IPS-NIHi7 (cell line): ENCODE data around the gene FAM81A.
"Not testable (repeated sequence)": the region's sequence is repeated elsewhere in the genome, so short reads cannot be mapped to it uniquely, and the experiment has no call there.

ENCODE experiments used
- DNase-seq: peaks from one replicate; pipeline ENCODE4 v3.0.0; 2012; ENCODE audit warnings: mixed read lengths; ENCODE audit errors: extremely low spot score

Gene FAM81A

DNA sequence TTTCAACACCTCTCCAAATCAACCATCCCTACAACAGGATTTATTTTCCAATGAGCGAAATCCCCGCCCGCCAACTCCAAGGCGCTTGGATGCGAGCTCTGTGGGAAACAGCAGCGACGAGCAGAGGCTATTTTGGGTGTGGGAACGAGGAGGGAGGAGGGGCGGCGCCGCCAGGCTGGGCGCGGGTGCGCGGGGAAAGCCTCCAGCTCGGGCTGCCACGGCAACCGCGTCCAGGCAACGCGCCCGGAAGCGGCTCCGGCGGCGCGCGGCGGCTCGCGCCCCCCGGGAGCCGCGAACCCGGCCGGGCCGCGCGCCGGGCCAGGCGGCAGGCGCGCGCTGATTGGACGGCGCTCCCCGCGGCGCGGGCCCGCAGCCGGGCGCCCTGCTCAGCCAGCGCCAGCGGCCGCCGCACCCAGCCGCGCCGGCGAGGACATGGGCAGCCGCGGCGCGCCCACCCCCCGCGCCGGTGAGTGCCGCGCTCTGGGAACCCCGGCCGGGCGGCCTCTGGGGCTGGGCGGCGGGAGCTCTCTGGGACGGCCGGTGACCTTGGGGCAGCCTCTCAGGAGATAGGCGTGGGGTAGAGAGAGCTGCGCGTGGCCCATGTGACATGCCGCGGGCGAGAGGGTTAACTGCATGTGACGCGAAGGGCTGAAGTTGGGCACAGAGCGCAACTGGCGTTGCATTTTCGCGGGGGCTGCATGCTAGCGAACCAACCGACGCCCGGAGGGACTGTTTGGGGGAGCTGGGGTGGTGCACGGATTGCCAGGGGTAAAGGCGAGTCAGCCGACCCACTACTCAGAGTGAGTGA, at the start of gene FAM81A:
TSS of gene FAM81A (plus strand) at position 370 of the 808 bp plus-strand sequence. CDS start 20,441 bp downstream, outside the sequence.
- peak; percentile 96 for DNase-seq

DNA sequence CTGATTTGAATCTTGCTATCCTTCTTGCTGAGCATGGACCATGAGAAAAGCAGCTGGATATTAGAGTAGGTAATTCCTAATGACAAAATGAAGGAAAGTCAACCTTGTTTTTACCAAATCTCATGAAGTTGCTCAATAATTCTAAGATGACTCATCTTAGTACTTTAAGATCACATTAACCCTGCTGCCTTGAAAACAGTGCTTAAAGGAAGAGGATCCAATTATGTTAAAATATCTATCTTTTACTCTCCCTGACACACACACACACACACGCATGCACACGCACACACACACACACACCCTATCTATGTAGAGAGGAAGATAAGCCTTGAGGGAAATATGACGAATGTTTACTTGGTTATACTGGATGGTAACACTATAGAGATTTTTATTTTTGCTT, 49.3 kb upstream of the FAM81A start:
- DNase-seq: no peak

DNA sequence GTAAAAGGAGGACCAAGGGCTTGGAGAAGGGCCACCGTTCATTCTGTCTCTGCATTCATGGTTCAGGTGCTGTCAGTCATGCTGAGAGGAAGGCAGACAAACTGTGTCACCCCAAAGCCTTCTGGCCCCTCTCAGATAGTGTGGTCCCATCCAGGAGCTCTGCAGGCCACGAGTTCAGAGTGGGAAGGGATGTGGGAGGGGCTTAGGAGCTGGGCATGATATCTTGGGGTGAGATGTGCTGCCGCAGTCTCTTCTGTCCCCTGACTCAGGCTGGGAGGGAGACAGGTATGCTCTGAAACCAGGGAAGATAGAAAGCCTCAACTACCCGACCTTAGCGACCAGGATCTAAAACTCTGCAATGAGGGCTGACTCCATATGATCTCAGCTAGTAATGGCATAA, 45.7 kb upstream of the FAM81A start:
- no peak for DNase-seq

DNA sequence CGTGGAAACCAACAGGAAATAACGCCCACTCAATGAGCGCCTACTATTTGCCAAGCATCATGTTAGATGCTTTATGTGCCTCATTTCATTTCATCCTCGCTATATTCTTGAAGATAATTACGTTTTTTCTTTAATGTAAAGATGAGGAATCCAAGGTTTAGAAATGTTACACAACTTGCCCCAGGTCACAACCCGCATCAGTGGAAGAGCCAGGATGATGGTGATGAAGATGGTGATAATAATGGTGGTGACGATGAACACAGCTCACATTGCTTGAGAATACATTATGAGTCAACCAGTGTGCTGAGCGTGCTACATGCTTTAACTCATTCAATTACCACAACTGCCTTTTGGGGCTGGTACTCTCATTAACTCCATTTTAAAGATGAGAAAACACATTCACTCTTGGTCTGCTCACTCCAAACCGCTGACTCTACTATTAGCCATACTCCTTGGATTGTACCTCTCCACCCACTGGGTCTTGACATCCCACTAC, 43.8 kb upstream of the FAM81A start:
- no peak for DNase-seq

DNA sequence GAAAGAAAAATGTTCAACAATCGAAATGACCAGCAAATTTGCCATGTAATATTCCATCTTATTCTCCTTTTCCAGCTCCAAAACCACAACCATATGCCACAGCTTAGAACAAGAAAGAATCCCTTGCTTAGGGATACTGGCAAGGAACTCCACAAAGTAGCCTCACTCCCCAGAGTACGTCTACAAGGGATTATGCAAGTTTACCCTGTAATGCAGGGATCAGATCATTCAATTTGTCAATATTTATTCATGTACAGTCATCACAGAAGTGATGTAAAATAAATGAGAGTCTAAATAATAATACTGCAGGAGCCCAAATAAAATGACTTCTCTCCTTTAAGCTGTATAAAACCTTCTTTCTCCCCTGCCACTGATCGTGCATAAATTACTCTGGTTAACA, 41.8 kb upstream of the FAM81A start:
- no peak for DNase-seq

DNA sequence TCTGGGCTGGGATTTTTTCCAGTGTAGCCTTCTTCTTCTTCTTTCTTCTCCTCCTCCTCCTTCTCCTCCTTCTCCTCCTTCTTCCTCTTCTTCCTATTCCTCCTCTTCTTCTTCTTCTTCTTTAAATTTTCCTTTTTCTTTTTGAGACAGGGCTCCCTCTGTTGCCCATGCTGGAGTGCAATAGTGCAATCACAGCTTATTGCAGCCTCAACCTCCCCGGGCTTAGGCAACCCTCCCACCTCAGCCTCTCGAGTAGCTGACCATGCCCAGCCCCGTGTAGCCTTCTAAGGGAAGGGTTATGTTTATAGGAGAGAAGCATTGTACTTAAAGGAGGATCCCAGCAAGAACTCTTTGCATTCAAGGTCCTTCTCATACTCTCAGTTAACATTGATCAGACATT, 41.3 kb upstream of the FAM81A start:
- no peak for DNase-seq

DNA sequence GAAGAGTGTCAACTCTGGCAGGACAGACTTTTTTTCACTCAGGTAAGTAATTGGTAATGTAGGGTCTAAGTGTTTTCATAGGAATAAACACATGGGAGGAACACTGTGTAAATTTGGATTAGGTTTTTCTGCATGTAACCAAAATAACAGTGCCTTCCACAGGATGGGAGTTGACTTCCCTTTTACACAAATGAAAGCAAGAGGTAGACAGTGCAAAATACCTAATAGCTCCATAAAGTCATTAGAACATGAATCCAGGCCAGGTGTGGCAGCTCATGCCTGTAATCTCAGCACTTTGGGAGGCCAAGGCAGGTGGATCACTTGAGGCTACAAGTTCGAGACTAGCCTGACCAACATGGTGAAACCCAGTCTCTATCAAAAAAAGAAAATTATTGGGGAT, 39.8 kb upstream of the FAM81A start:
- no peak for DNase-seq

DNA sequence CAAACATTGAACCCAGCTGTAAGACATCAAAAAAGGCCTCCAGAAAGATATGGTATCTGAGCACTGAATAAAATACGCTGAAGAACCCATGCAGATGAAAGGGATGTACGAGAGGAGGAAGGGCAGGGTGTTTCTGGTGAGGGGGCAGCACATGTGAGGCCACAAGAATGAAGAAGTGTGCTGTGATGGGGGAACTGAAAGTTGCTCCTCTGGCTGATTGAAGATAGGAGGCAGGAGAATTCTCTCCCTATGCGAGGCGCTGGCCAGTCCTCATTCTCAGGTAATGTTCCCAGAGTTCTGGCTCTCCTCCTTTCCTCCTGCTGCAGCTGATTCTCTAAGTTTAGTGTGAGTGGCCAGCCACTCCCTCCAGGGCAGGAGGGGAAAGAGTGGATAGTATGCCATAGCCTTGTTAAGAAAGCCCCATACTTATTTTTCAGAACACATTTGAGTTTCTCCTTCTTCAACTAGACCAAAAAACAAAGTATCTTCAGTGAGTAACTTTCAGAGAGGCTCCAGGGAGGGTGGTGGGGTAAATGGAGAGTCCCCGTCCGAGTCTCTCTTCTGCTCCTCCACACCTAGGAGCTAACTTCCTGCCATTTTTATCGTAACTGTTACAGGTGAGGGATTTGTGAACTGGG, 38.4 kb upstream of the FAM81A start:
- no peak for DNase-seq

DNA sequence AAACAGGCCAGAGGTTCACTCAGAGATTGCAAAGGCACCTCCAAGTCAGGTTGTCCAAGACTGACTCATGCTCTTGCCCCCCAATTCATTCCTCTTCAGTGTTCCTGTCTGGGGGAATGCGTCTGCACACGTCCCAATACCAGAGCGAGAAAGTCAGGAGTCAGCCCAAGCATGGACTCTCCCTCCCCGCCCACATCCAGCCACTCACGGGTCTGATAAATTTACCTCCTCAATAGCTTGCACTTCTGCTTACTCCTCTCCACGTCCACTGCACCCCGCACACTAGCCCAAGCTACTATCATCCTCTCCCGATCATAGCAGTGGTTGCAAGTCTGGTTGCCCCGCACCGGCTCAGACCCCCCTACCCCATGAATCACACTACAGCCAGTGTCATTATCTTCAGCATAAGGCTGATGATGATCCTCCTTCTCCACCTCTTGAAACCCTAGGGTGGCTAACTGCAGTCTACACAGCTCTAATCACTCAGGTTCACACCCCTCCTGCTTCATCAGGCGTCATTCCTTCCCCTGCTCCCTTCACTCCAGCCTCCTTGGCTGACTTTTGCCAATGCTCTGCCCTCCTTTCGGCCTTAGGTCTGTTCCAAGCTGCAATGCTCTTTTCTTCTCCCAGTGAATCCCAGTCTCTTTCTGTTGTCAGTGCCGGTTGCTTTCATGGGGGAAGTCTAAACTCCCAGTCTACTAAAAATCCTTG, 37.7 kb upstream of the FAM81A start:
- no peak for DNase-seq

DNA sequence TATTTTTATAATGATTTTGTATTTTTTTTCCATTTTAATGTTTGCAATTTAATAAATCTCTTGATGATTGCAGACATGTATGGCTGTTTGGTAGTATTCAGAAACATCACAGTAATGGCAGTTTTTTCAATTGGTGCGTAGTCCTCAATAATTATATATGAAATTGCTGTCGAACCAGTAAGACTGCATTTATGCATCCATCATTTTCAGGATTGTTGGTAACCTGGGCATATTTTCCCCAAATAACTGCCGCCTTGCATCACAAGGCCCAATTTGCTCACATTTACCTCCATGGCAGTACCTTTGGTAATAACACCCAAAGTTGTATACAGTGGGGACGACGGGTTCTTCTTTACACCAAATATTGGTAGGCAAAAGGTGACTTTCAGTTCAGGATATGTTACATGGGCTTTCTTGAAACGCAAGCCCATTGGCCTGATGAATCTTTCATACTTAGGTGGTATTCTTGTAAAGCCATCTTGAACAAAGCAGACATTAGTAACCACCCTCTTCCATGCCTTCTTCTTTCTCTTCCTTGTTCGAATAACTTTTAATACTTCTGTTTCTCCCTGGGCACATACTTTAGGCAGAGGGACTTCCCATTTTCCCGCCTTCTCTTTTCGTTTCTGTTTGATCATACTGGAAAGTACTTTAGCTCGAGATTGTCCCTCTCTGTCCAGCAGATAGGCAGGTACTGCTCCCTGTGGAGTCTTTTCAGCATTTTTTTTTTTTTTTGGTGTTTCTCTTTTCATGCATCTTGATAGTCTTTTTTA, 36.7 kb upstream of the FAM81A start:
- not testable (repeated sequence) for DNase-seq

DNA sequence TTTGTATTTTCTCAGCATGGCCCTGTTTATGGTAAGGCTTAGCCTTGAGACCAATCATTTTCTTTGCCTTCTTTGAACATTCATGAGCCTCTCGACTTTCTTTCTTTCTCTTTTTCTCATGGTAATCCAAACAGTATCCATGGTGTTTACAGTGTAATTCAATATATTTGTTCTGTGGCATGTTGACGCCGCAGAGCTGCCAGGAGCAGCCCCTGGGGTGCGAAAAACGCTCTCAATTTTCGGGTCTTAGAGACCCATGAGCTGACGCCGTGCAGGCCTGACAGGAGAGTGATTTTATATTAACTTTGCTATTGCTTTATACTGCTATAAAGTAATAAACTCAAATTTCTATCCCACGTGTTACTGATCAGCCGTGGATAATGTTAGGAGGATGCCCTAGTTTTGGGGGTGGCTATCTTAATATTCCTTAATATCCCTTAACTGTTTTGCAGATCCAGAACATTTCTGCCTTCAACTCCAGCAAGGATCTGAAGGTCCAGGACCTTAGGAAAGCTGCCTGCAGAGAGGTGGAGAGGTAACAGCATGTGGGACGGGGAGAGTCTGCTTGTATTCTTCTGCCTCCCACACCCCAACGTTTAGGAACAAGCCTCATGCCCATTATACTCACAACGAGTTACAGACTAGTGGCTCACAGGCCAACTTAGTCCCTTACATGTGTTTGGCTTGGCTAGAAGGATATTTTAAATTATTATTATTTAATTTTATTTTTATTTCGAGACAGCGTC, 36.0 kb upstream of the FAM81A start:
- peak; percentile 23 for DNase-seq

DNA sequence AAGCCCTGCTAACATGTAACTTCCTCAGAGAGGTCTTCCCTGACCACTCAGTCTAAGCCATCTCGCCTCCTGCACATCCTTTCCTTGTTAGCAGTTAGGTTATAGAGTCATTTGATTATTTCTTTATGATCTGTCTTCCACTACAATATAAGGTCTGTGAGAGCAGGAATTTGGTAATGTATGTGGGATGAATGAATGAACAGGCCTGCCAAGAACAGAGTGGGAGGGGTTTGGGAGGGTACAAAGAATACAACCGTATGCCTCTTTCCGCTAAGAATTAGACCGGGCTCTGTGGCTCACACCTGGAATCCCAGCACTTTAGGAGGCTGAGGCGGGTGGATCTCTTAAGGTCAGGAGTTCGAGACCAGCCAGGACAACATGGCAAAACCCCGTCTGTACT, 32.9 kb upstream of the FAM81A start:
- no peak for DNase-seq

DNA sequence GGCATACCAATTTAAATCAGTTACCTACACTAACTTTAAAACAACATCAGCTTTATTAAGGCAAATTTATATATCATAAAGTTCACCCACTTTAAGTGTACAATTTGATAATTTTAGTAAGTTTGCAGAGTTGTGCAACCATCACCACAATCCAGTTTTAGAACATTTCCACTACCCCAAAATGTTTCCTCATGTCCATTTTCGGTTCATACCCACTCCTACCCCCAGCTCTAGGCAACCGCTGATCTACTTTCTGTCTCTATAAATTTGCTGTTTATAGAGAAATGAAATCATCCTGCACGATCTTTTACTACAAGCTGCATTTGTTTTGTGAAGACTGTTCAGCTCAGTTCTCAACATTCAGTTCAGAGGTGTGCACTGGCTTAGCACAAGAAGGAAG, 31.5 kb upstream of the FAM81A start:
- no peak for DNase-seq

DNA sequence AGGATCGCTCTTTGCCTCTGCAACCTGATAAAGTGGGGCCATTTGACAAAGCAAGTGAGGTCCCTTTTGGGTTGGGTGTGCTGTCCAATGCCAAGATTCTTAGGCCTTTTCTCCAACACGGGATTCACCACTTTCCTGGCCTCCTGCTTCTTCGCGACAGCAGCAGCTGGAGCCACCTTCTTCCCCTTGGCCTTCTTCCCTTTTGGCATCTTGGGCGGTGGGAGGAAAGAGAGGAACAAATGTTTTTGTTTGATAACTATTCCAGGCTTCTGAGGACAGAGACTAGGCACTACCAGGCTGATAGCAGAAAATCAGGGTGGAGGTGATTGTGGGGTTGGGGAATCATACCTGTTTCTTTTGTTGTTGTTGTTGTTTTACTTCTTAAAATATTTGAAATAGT, 30.0 kb upstream of the FAM81A start:
- DNase-seq: no peak

DNA sequence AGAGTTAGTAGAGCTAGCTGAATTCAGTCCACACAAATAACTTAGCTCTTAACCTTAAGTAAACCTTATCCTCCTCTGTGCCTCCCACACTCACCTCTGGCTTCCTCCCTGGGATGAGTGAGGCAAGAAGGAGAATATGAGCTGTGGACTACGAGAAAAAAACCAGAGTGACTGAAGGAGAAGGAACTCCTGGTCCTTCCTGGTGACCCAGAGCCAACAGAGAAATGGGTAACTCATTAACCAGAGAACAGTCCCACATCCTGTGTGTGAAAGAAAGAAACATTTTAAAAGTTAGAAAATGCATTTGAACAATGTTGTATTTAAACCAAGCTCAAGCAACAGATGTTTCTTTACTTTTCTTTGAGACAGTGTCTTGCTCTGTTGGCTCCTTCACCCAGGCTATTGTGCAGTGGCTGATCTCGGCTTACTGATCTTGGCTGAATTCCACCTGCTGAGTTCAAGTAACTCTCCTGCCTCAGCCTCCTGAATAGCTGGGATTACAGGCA, 27.5 kb upstream of the FAM81A start:
- no peak for DNase-seq

DNA sequence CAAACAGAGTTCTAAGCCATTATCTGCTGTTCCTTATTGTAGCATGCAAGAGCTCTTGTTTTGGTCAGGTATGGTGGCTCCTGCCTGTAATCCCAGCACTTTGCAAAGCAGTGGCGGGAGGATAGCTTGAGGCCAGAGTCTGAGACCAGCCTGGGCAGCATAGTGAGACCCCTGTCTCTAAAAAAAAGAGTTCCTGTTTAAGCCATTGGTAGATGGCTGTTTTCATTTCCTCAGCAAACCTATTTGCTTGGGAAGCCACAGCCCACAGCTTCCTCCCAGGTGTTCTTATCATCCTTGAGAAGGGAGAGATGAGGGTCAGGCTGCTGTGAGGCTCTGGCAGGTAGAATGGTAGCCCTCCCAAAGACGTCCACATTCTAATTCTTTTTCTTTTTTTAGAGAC, 24.4 kb upstream of the FAM81A start:
- DNase-seq: no peak

DNA sequence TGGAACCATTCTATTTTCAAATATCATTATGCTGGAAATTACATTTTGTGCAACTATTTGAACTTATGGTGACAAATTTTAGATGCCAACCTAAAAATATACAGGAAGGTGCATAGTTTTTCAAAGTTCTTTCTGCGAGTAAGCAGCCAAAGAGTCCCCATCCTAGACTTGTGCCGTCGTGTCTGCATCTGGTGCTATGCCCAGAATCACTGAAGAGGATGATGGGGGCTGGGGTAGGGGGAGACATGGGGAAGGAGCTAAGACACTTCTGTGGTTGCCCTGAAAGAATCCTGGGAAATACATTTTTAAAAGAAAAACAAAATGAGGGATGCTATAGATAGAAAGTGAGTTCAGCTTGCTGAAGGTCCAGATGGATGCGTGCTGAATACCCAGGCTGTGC, 21.2 kb upstream of the FAM81A start:
- no peak for DNase-seq

DNA sequence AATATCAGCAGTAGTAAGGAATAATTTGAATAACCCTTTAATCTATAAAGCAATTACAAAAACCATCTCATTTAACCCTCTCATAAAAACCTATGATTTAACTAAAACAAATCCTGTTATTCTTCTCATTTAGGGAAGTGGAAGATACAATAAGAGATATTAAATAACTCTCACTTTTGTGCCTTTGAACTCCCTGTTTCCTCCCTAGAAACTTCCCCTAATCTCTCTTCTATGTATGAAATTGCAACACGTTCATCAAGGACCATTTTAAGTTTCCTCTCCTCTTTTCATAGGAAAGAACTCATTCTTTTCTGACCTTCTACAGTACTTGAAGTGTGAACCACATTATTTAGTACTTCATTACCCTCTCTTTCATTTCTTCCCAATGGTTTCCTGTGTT, 18.8 kb upstream of the FAM81A start:
- DNase-seq: no peak

DNA sequence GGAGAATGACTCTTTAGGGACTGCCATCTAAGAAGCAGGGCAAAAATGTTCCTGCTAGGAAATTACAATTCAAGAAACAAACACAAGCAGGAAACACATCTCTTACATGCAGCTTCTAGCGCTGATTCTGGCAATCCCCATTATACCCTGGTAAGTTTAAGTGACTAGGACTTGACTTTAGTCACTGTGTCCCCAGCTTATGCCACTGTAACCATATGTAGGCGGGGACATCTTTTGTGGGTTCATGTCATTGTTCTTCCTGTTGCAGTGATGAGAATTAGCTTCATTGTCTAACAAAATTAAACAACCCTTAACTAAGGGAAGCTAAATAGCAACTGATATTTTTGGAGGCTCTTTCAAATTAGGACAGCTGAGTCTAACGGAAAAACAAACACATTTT, 17.9 kb upstream of the FAM81A start:
- no peak for DNase-seq

DNA sequence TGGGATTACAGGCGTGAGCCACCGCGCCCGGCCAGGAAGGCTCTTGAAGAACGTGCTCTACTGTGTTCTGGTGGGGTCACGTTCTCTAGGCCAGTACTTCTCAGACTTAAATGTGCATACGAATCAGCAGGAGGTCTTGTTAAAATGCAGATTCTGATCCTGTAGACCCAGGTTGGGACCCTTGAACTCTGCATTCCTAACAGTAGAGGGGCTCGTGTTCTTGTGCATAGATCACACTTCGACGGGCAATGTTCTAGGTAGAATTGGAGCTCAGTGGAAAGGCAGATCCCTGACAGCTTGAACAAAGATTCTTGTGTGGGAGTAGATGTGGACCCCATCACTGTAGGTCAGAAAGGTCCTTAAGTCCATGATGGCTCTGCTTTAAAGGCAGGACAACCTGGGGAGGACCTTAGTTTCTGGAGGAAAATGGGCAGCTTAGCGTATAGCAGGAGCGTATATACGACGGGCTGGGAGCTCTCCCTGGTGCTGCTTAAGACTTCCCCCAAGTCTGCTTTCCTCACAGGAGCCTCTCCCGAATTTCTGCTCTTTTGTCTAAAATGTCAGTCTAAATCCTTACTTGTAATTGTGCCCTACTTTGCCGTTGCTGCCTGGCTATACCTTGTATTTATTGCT, 16.9 kb upstream of the FAM81A start:
- peak; percentile 63 for DNase-seq
